HepG2 (cell line): ENCODE measurements around the gene PPM1M. TPM values are rescaled to one million over a fixed set of nuclear protein-coding genes. Genes with fewer than 3 reads are reported as not detected.

Source experiments
- CHD4 ChIP-seq: fragments of 200-600 bp; sonication (generic); IDR thresholded peaks from 2 replicates; pipeline ENCODE4 v1.7.0; 2017; ENCODE audit warnings: mild to moderate bottlenecking, low read length, borderline replicate concordance
- CREB1 ChIP-seq, 2 experiments: fragments of 450-650 bp in 1 of 2; IDR thresholded peaks; 2 replicates each; pipeline ENCODE4 v1.6.1; 2016 to 2017; ENCODE audit warnings: control low read depth in 1 of 2, mild to moderate bottlenecking in 1 of 2, missing compliant biosample characterization in 1 of 2, missing genetic modification characterization in 1 of 2
- EEA1 ChIP-seq: sonication (generic); formaldehyde crosslinking; IDR thresholded peaks from 2 replicates; pipeline ENCODE4 v1.5.1; 2020; ENCODE audit warnings: mild to moderate bottlenecking, missing genetic modification reagents, borderline replicate concordance
- FOXJ3 ChIP-seq: sonication (generic); formaldehyde crosslinking; IDR thresholded peaks from 2 replicates; pipeline ENCODE4 v1.4.0; 2020; ENCODE audit warnings: missing genetic modification reagents, mild to moderate bottlenecking, borderline replicate concordance
- MED1 ChIP-seq: sonication (generic); formaldehyde crosslinking; IDR thresholded peaks from 2 replicates; pipeline ENCODE4 v1.4.0; 2020; ENCODE audit warnings: missing genetic modification reagents
- MXD4 ChIP-seq: IDR thresholded peaks from 2 replicates; pipeline ENCODE4 v1.6.1; 2016; ENCODE audit warnings: mild to moderate bottlenecking, missing biosample characterization, missing genetic modification reagents
- MXI1 ChIP-seq: IDR thresholded peaks from 3 replicates; pipeline ENCODE4 v1.6.1; 2012; ENCODE audit warnings: low read depth, low read length, inconsistent platforms, borderline replicate concordance
- NFIC ChIP-seq: IDR thresholded peaks from 2 replicates; pipeline ENCODE4 v1.6.1; 2012; ENCODE audit warnings: mild to moderate bottlenecking, low read length, inconsistent platforms
- SIN3A ChIP-seq: IDR thresholded peaks from 2 replicates; pipeline ENCODE4 v1.6.1; 2011; ENCODE audit warnings: low read depth, mild to moderate bottlenecking, control low read depth, low read length, borderline replicate concordance
- U2AF2 ChIP-seq: fragments of 200-400 bp; formaldehyde crosslinking; IDR thresholded peaks from 2 replicates; pipeline ENCODE4 v1.6.1; 2017; ENCODE audit warnings: low read depth, mild to moderate bottlenecking, low read length
- YY1 ChIP-seq: IDR thresholded peaks from 2 replicates; pipeline ENCODE4 v1.6.1; 2011; ENCODE audit warnings: low read length, low read depth, moderate library complexity, mild to moderate bottlenecking; ENCODE audit not compliant: insufficient read depth, insufficient replicate concordance
- ZNF207 ChIP-seq: fragments of 450-650 bp; IDR thresholded peaks from 2 replicates; pipeline ENCODE4 v1.6.1; 2016; ENCODE audit warnings: antibody characterized with exemption, borderline replicate concordance
- ZNF343 ChIP-seq: sonication (generic); formaldehyde crosslinking; IDR thresholded peaks from 2 replicates; pipeline ENCODE4 v1.4.0; 2020; ENCODE audit warnings: mild to moderate bottlenecking, missing genetic modification reagents
- ZSCAN20 ChIP-seq: sonication (generic); formaldehyde crosslinking; IDR thresholded peaks from 2 replicates; pipeline ENCODE4 v1.4.0; 2020; ENCODE audit warnings: missing genetic modification reagents, mild to moderate bottlenecking, borderline replicate concordance
- ZSCAN29 ChIP-seq: sonication (generic); formaldehyde crosslinking; conservative IDR thresholded peaks from 2 replicates; pipeline ENCODE4 v1.4.0; 2020; ENCODE audit warnings: mild to moderate bottlenecking, missing genetic modification reagents
- polyA plus RNA-seq, 8 experiments: library from polyadenylated mRNA; depleted of rRNA in 3 of 8; stranded (reverse) in 7 of 8; unstranded in 1 of 8; fragments of >200 nt; fragmentation: Illumina TruSeq in 4 of 8; extraction: Trizol in 4 of 8; gene quantifications; 2 replicates each; pipeline versions ENCODE4 v1.2.1 to v1.2.3, GENCODE V29; 2011 to 2016; ENCODE audit warnings: low read depth in 4 of 8, missing spikeins in 1 of 8, mixed read lengths in 1 of 8; ENCODE audit not compliant: insufficient read depth in 1 of 8
- total RNA-seq, 5 experiments: library from RNA; depleted of rRNA; stranded (reverse); fragments of >200 nt; fragmentation: Illumina TruSeq; extraction: Trizol; gene quantifications; 2 replicates each; pipeline ENCODE4 v1.2.3, GENCODE V29; 2016; ENCODE audit warnings: low read depth in 1 of 5
- TF ChIP-seq, protein P1 (sequence below): IDR thresholded peaks from 2 replicates; pipeline ENCODE4 v1.6.1; 2016; ENCODE audit warnings: low read depth, control low read depth
- TF ChIP-seq, protein P2 (sequence below): fragments of 450-650 bp; IDR thresholded peaks from 2 replicates; pipeline ENCODE4 v1.6.1; 2017
- TF ChIP-seq, protein P3 (sequence below): sonication (generic); formaldehyde crosslinking; IDR thresholded peaks from 2 replicates; pipeline ENCODE4 v1.4.0; 2020; ENCODE audit warnings: missing genetic modification reagents, borderline replicate concordance
- TF ChIP-seq, protein P4 (sequence below): IDR thresholded peaks from 2 replicates; pipeline ENCODE4 v1.6.1; 2016; ENCODE audit warnings: missing compliant biosample characterization, missing genetic modification reagents, borderline replicate concordance
- TF ChIP-seq, protein P5 (sequence below): sonication (generic); formaldehyde crosslinking; IDR thresholded peaks from 2 replicates; pipeline ENCODE4 v1.4.0; 2020; ENCODE audit warnings: mild to moderate bottlenecking, missing genetic modification reagents
- TF ChIP-seq, protein P6 (sequence below): sonication (generic); IDR thresholded peaks from 2 replicates; pipeline ENCODE4 v1.6.1; 2016; ENCODE audit warnings: low read depth, borderline replicate concordance

The PPM1M gene
- total and polyA plus RNA-seq, 2 of the 13 experiments (the other 11 are each of a cell fraction or from before 2014, with no cell fraction given) = 2.5 to 5.9 TPM

DNA sequence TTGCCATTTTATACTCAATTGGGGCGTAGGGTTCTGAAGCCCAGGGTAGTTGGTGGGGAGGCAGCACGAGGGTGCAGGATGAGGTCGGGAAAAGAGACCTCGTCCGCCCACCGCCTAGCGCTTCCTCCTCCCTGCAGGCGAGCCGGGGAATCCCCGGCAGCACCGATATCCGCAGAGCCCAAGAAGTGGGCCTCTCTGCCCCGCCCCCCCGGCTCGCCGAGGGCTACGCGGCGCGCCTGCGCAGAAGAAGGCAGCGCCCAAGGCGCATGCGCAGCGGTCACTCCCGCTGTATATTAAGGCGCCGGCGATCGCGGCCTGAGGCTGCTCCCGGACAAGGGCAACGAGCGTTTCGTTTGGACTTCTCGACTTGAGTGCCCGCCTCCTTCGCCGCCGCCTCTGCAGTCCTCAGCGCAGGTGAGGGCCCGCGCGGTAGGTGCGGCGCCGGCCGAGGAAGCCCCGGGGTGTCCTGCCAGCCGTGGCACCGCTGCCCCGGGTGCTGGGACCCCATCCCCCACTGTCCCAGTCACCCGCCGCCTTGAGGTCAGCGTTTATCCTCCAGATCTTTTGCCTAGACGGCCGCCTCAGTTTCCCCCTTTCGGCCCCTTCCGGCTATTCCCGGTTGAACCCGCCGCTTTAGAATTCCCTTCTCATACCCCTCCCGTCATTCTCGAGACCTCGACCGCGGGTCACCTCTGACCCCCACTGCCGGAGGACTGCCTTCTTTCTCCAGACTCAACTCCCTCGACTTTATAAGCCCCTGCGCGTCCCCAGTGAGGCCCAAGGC is 47.5 kb upstream of the PPM1M start, which contains the start of gene ALAS1 (continued):
- TF ChIP-seq SIN3A = no peak
- TF ChIP-seq MED1 (CRISPR knock-in tag) = no peak
- no peak for TF ChIP-seq U2AF2
- TF ChIP-seq FOXJ3 (CRISPR knock-in tag) = no peak
- TF ChIP-seq, protein P1, sequence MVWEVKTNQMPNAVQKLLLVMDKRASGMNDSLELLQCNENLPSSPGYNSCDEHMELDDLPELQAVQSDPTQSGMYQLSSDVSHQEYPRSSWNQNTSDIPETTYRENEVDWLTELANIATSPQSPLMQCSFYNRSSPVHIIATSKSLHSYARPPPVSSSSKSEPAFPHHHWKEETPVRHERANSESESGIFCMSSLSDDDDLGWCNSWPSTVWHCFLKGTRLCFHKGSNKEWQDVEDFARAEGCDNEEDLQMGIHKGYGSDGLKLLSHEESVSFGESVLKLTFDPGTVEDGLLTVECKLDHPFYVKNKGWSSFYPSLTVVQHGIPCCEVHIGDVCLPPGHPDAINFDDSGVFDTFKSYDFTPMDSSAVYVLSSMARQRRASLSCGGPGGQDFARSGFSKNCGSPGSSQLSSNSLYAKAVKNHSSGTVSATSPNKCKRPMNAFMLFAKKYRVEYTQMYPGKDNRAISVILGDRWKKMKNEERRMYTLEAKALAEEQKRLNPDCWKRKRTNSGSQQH (CRISPR knock-in tag) = 0 out of 2 replicates have a peak, but pooled peaks have one; percentile 33
- TF ChIP-seq MXI1 = peak; percentile 20; the same call in 1 of the 3 replicates
- no peak for TF ChIP-seq ZSCAN20
- TF ChIP-seq ZSCAN29 = peak; percentile 55; the same call in 1 of the 2 replicates
- TF ChIP-seq, protein P2, sequence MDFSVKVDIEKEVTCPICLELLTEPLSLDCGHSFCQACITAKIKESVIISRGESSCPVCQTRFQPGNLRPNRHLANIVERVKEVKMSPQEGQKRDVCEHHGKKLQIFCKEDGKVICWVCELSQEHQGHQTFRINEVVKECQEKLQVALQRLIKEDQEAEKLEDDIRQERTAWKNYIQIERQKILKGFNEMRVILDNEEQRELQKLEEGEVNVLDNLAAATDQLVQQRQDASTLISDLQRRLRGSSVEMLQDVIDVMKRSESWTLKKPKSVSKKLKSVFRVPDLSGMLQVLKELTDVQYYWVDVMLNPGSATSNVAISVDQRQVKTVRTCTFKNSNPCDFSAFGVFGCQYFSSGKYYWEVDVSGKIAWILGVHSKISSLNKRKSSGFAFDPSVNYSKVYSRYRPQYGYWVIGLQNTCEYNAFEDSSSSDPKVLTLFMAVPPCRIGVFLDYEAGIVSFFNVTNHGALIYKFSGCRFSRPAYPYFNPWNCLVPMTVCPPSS = no peak
- TF ChIP-seq, protein P3, sequence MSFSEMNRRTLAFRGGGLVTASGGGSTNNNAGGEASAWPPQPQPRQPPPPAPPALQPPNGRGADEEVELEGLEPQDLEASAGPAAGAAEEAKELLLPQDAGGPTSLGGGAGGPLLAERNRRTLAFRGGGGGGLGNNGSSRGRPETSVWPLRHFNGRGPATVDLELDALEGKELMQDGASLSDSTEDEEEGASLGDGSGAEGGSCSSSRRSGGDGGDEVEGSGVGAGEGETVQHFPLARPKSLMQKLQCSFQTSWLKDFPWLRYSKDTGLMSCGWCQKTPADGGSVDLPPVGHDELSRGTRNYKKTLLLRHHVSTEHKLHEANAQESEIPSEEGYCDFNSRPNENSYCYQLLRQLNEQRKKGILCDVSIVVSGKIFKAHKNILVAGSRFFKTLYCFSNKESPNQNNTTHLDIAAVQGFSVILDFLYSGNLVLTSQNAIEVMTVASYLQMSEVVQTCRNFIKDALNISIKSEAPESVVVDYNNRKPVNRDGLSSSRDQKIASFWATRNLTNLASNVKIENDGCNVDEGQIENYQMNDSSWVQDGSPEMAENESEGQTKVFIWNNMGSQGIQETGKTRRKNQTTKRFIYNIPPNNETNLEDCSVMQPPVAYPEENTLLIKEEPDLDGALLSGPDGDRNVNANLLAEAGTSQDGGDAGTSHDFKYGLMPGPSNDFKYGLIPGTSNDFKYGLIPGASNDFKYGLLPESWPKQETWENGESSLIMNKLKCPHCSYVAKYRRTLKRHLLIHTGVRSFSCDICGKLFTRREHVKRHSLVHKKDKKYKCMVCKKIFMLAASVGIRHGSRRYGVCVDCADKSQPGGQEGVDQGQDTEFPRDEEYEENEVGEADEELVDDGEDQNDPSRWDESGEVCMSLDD (CRISPR knock-in tag) = no peak
- 0 out of 2 replicates have a peak, but pooled peaks have one; percentile 53 for TF ChIP-seq ZNF343 (CRISPR knock-in tag)
- TF ChIP-seq, protein P4, sequence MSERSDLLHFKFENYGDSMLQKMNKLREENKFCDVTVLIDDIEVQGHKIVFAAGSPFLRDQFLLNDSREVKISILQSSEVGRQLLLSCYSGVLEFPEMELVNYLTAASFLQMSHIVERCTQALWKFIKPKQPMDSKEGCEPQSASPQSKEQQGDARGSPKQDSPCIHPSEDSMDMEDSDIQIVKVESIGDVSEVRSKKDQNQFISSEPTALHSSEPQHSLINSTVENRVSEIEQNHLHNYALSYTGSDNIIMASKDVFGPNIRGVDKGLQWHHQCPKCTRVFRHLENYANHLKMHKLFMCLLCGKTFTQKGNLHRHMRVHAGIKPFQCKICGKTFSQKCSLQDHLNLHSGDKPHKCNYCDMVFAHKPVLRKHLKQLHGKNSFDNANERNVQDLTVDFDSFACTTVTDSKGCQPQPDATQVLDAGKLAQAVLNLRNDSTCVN = no peak; the same call in 1 of the 2 replicates
- TF ChIP-seq, protein P5, sequence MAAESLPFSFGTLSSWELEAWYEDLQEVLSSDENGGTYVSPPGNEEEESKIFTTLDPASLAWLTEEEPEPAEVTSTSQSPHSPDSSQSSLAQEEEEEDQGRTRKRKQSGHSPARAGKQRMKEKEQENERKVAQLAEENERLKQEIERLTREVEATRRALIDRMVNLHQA (CRISPR knock-in tag) = no peak
- peak; percentile 82 for TF ChIP-seq EEA1 (CRISPR knock-in tag)
- no peak for TF ChIP-seq CREB1 (IDR thresholded peaks at IDR 0.05)
- no peak for TF ChIP-seq CREB1 (CRISPR knock-in tag; IDR thresholded peaks at IDR 0.05)
- TF ChIP-seq MXD4 = no peak; the same call in 1 of the 2 replicates
- TF ChIP-seq, protein P6, sequence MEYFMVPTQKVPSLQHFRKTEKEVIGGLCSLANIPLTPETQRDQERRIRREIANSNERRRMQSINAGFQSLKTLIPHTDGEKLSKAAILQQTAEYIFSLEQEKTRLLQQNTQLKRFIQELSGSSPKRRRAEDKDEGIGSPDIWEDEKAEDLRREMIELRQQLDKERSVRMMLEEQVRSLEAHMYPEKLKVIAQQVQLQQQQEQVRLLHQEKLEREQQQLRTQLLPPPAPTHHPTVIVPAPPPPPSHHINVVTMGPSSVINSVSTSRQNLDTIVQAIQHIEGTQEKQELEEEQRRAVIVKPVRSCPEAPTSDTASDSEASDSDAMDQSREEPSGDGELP = no peak
- no peak for TF ChIP-seq CHD4
- no peak for TF ChIP-seq YY1
- no peak for TF ChIP-seq ZNF207
- TF ChIP-seq NFIC = no peak
